ENCODE data around the gene NAV2. TPM values are rescaled to one million over a fixed set of nuclear protein-coding genes. Genes with fewer than 3 reads are reported as not detected.

Gene NAV2
- total and polyA plus RNA-seq, 2 experiments from 2014 or later = 26.0 to 45.0 TPM

DNA sequence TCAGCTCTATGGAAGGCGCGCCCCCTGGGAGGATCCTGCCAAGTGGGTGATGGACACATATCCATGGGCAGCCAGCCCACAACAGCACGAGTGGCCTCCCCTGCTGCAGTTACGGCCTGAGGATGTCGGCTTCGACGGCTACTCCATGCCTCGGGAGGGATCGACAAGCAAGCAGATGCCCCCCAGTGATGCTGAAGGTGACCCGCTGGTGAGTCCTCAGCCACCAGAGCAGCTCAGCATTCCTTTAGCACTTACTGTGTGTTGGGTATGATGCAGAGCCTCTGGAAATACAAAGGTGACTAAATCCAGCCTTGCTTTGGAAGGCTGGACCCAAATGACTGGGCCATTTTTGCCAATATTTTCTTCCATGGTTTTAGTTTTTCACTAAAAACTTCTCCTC, 402.0 kb downstream of the NAV2 start:
- H3K4me2 ChIP-seq = no peak overlapping the region
- H3K36me3 ChIP-seq (ENCODE audit: insufficient read depth) = peaks cover 8% of the 10 kb centered on the region
- H3K27me3 ChIP-seq (ENCODE audit: insufficient read depth) = no peaks in the 10 kb centered on the region
- no peaks in the 10 kb centered on the region for H3K79me2 ChIP-seq (replicated peaks; ENCODE audit: insufficient read depth)
- H3F3A ChIP-seq (replicated peaks; ENCODE audit: low read depth) = no peaks in the 10 kb centered on the region
- peaks cover 90% of the 10 kb centered on the region for H3K36me3 Mint-ChIP-seq (ENCODE audit: low read depth)
- peaks cover 12% of the 10 kb centered on the region; the same call in 1 of the 2 replicates for H4K20me1 ChIP-seq (replicated peaks; ENCODE audit: insufficient read depth)
- ATAC-seq = no peak
- H3K4me1 ChIP-seq (ENCODE audit: insufficient read depth) = no peaks in the 10 kb centered on the region
- H3K27me3 Mint-ChIP-seq (ENCODE audit: insufficient read depth, low read depth, poor library complexity) = peaks cover 4% of the 10 kb centered on the region
- H3K9me3 Mint-ChIP-seq = no peaks in the 10 kb centered on the region
- H3K27ac ChIP-seq (ENCODE audit: low read depth) = no peak overlapping the region
- no peak for DNase-seq (ENCODE audit: low spot score)
- no peaks in the 10 kb centered on the region; the same call in 2 of the 3 replicates for H3K4me1 Mint-ChIP-seq
- H3K4me3 ChIP-seq = no peak overlapping the region
- H3K9me2 ChIP-seq (ENCODE audit: insufficient read depth) = no peaks in the 10 kb centered on the region
- H3K27ac Mint-ChIP-seq = no peak overlapping the region
- no peak overlapping the region for H3K4me3 Mint-ChIP-seq
- H2AFZ ChIP-seq = no peak overlapping the region
- TF ChIP-seq, protein P1, sequence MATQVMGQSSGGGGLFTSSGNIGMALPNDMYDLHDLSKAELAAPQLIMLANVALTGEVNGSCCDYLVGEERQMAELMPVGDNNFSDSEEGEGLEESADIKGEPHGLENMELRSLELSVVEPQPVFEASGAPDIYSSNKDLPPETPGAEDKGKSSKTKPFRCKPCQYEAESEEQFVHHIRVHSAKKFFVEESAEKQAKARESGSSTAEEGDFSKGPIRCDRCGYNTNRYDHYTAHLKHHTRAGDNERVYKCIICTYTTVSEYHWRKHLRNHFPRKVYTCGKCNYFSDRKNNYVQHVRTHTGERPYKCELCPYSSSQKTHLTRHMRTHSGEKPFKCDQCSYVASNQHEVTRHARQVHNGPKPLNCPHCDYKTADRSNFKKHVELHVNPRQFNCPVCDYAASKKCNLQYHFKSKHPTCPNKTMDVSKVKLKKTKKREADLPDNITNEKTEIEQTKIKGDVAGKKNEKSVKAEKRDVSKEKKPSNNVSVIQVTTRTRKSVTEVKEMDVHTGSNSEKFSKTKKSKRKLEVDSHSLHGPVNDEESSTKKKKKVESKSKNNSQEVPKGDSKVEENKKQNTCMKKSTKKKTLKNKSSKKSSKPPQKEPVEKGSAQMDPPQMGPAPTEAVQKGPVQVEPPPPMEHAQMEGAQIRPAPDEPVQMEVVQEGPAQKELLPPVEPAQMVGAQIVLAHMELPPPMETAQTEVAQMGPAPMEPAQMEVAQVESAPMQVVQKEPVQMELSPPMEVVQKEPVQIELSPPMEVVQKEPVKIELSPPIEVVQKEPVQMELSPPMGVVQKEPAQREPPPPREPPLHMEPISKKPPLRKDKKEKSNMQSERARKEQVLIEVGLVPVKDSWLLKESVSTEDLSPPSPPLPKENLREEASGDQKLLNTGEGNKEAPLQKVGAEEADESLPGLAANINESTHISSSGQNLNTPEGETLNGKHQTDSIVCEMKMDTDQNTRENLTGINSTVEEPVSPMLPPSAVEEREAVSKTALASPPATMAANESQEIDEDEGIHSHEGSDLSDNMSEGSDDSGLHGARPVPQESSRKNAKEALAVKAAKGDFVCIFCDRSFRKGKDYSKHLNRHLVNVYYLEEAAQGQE (IDR thresholded peaks at IDR 0.05; ENCODE audit: unreplicated experiment) = no peak
- TF ChIP-seq JUNB (IDR thresholded peaks at IDR 0.05; ENCODE audit: unreplicated experiment) (no peak), ZNF114 (CRISPR knock-in tag; IDR thresholded peaks at IDR 0.05) (no peak), NANOG (IDR thresholded peaks at IDR 0.05; ENCODE audit: borderline replicate concordance) (no peak), POLR2AphosphoS5 (IDR thresholded peaks at IDR 0.05; ENCODE audit: low read depth) (no peak), STAT1 (IDR thresholded peaks at IDR 0.05; ENCODE audit: unreplicated experiment) (no peak), ZNF331 (CRISPR knock-in tag; IDR thresholded peaks at IDR 0.05; ENCODE audit: low read depth) (no peak), EZH2 (IDR thresholded peaks at IDR 0.05; ENCODE audit: low read depth, unreplicated experiment) (no peak), EZH2phosphoT487 (IDR thresholded peaks at IDR 0.05; ENCODE audit: unreplicated experiment) (no peak), CREB1 (CRISPR knock-in tag; IDR thresholded peaks at IDR 0.05; ENCODE audit: low read depth) (no peak)
- TF ChIP-seq, protein P2, sequence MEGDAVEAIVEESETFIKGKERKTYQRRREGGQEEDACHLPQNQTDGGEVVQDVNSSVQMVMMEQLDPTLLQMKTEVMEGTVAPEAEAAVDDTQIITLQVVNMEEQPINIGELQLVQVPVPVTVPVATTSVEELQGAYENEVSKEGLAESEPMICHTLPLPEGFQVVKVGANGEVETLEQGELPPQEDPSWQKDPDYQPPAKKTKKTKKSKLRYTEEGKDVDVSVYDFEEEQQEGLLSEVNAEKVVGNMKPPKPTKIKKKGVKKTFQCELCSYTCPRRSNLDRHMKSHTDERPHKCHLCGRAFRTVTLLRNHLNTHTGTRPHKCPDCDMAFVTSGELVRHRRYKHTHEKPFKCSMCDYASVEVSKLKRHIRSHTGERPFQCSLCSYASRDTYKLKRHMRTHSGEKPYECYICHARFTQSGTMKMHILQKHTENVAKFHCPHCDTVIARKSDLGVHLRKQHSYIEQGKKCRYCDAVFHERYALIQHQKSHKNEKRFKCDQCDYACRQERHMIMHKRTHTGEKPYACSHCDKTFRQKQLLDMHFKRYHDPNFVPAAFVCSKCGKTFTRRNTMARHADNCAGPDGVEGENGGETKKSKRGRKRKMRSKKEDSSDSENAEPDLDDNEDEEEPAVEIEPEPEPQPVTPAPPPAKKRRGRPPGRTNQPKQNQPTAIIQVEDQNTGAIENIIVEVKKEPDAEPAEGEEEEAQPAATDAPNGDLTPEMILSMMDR (conservative IDR thresholded peaks at IDR 0.05; ENCODE audit: low read depth in 2 of 2) = no peak
- TF ChIP-seq, protein P3, sequence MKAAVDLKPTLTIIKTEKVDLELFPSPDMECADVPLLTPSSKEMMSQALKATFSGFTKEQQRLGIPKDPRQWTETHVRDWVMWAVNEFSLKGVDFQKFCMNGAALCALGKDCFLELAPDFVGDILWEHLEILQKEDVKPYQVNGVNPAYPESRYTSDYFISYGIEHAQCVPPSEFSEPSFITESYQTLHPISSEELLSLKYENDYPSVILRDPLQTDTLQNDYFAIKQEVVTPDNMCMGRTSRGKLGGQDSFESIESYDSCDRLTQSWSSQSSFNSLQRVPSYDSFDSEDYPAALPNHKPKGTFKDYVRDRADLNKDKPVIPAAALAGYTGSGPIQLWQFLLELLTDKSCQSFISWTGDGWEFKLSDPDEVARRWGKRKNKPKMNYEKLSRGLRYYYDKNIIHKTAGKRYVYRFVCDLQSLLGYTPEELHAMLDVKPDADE (IDR thresholded peaks at IDR 0.05) = no peak
- TF ChIP-seq, protein P4, sequence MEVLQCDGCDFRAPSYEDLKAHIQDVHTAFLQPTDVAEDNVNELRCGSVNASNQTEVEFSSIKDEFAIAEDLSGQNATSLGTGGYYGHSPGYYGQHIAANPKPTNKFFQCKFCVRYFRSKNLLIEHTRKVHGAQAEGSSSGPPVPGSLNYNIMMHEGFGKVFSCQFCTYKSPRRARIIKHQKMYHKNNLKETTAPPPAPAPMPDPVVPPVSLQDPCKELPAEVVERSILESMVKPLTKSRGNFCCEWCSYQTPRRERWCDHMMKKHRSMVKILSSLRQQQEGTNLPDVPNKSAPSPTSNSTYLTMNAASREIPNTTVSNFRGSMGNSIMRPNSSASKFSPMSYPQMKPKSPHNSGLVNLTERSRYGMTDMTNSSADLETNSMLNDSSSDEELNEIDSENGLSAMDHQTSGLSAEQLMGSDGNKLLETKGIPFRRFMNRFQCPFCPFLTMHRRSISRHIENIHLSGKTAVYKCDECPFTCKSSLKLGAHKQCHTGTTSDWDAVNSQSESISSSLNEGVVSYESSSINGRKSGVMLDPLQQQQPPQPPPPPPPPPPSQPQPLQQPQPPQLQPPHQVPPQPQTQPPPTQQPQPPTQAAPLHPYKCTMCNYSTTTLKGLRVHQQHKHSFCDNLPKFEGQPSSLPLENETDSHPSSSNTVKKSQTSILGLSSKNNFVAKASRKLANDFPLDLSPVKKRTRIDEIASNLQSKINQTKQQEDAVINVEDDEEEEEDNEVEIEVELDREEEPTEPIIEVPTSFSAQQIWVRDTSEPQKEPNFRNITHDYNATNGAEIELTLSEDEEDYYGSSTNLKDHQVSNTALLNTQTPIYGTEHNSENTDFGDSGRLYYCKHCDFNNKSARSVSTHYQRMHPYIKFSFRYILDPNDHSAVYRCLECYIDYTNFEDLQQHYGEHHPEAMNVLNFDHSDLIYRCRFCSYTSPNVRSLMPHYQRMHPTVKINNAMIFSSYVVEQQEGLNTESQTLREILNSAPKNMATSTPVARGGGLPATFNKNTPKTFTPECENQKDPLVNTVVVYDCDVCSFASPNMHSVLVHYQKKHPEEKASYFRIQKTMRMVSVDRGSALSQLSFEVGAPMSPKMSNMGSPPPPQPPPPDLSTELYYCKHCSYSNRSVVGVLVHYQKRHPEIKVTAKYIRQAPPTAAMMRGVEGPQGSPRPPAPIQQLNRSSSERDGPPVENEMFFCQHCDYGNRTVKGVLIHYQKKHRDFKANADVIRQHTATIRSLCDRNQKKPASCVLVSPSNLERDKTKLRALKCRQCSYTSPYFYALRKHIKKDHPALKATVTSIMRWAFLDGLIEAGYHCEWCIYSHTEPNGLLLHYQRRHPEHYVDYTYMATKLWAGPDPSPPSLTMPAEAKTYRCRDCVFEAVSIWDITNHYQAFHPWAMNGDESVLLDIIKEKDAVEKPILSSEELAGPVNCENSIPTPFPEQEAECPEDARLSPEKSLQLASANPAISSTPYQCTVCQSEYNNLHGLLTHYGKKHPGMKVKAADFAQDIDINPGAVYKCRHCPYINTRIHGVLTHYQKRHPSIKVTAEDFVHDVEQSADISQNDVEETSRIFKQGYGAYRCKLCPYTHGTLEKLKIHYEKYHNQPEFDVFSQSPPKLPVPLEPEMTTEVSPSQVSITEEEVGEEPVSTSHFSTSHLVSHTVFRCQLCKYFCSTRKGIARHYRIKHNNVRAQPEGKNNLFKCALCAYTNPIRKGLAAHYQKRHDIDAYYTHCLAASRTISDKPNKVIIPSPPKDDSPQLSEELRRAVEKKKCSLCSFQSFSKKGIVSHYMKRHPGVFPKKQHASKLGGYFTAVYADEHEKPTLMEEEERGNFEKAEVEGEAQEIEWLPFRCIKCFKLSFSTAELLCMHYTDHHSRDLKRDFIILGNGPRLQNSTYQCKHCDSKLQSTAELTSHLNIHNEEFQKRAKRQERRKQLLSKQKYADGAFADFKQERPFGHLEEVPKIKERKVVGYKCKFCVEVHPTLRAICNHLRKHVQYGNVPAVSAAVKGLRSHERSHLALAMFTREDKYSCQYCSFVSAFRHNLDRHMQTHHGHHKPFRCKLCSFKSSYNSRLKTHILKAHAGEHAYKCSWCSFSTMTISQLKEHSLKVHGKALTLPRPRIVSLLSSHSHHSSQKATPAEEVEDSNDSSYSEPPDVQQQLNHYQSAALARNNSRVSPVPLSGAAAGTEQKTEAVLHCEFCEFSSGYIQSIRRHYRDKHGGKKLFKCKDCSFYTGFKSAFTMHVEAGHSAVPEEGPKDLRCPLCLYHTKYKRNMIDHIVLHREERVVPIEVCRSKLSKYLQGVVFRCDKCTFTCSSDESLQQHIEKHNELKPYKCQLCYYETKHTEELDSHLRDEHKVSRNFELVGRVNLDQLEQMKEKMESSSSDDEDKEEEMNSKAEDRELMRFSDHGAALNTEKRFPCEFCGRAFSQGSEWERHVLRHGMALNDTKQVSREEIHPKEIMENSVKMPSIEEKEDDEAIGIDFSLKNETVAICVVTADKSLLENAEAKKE (CRISPR knock-in tag; IDR thresholded peaks at IDR 0.05) = no peak

Data from GM23338 (cell line).